ENCODE results near the gene APOBEC3B. TPM values are rescaled to one million over a fixed set of nuclear protein-coding genes. Genes with fewer than 3 reads are reported as not detected.

Gene APOBEC3B
- 1 to 10 TPM in 1 of 3 donors, under 1 TPM in 1, not detected in 1; 0.33 to 2.2 TPM for total RNA-seq

DNA sequence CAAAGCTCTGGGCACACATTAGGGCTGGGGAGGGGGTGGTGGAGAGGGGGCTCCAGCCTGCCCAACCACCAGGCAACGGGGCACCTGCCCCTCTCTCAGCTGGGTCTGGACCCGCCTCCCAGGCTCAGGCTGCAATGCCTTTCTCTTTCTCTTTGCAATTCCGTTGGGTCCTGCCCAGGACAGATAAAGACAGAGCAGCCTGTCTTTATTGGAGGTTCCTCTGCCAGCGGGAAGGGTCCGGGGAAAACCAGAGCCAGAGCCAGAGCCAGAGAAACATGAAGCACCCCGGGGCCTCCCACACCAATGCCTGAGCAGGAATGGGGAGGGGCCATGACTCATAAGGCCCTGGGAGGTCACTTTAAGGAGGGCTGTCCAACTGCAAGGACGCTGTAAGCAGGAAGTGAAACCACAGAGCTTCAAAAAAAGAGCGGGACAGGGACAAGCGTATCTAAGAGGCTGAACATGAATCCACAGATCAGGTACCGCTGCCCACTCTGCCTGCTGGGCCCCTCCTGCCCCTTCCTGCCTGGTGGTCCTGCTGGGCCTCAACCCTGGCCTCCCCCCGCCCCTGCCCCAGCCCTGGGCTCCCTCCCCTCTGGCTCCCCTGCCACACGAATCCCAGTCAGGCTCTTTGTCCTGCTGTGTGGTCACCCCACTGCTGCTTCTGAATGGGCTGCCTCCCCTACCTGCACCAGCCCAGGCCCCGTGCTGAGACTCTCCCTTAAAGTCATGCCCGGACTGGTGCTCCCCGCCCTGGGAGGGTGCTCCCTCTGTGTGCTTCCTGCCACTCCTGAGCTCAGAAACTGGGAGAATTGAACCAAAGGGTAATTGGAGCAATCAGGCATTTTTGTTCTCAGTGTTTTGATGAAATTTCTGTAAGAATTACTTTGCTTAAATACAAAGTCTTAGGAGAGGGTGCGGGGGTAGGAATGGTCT lies at the start of gene APOBEC3B:
TSS of gene APOBEC3B (plus strand) at position 356 of the 936 bp plus-strand sequence. CDS start at position 463, 107 bp downstream.
- Histone ChIP-seq H3K9me3 (no peaks in the 10 kb centered on the region), H3K27me3 (no peaks in the 10 kb centered on the region), H3K36me3 (no peaks in the 10 kb centered on the region), H3K27ac (peak within 1 kb of the TSS in 1 of 2 donors; percentile 82), H3K4me1 (peaks cover 0 to 4% of the 10 kb centered on the region in 2 donors), H3K4me3 (peak within 1 kb of the TSS in 2 of 3 donors; percentile 46 to 65)
- intact Hi-C loops (cut with DNase I; ENCODE audit: low total_unique reads) = loop anchor here (10.0 kb wide), 1 partner anchor 117 kb away; no protein-coding TSS in a partner anchor
- TF ChIP-seq POLR2A (IDR thresholded peaks at IDR 0.05) (no peak), POLR2AphosphoS5 (IDR thresholded peaks at IDR 0.05) (peak in 1 of 3 donors; percentile 44)
- peak in 1 of 2 donors; percentile 84 for DNase-seq (ENCODE audit: low spot score in 2 of 2)

DNA sequence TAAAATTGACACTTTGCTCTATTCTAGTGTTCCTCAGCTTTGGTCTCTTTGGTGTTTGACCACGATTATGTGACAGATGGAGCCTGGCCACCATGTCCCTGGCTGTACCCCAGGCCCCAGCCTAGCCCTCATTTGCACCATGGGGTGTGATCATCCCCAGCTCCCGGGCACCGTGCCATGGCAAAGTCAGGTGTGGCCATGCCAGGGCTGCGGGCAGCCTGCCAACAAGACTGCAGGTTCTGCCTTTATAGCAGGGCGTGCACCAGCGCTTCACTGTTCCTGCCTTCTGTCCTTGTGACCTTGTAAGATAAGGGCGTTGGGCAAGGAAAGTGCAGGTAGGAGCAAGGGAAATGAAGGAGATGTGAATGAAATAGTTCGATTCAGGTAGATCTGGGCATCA lies 47.1 kb upstream of the APOBEC3B start:
- Histone ChIP-seq H3K36me3 (no peaks in the 10 kb centered on the region), H3K4me3 (no peak overlapping the region), H3K27ac (no peak overlapping the region), H3K4me1 (no peaks in the 10 kb centered on the region), H3K9me3 (no peaks in the 10 kb centered on the region), H3K27me3 (no peaks in the 10 kb centered on the region)
- no peak for TF ChIP-seq POLR2AphosphoS5 (IDR thresholded peaks at IDR 0.05)
- TF ChIP-seq, protein P1, sequence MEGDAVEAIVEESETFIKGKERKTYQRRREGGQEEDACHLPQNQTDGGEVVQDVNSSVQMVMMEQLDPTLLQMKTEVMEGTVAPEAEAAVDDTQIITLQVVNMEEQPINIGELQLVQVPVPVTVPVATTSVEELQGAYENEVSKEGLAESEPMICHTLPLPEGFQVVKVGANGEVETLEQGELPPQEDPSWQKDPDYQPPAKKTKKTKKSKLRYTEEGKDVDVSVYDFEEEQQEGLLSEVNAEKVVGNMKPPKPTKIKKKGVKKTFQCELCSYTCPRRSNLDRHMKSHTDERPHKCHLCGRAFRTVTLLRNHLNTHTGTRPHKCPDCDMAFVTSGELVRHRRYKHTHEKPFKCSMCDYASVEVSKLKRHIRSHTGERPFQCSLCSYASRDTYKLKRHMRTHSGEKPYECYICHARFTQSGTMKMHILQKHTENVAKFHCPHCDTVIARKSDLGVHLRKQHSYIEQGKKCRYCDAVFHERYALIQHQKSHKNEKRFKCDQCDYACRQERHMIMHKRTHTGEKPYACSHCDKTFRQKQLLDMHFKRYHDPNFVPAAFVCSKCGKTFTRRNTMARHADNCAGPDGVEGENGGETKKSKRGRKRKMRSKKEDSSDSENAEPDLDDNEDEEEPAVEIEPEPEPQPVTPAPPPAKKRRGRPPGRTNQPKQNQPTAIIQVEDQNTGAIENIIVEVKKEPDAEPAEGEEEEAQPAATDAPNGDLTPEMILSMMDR (IDR thresholded peaks at IDR 0.05) = no peak
- TF ChIP-seq POLR2A (IDR thresholded peaks at IDR 0.05) = no peak
- peak; percentile 69 to 88 for DNase-seq (ENCODE audit: low spot score in 2 of 2)
- intact Hi-C loops (cut with DNase I; ENCODE audit: low total_unique reads) = no loop called here

GRCh38 chr22:38935616-38936015 lies 46.5 kb upstream of the APOBEC3B start:
- H3K27me3 ChIP-seq = no peaks in the 10 kb centered on the region
- no peaks in the 10 kb centered on the region for H3K4me1 ChIP-seq
- no peak overlapping the region for H3K27ac ChIP-seq
- intact Hi-C loops (cut with DNase I; ENCODE audit: low total_unique reads) = no loop called here
- no peak overlapping the region for H3K4me3 ChIP-seq
- DNase-seq (ENCODE audit: low spot score in 2 of 2) = no peak
- TF ChIP-seq POLR2AphosphoS5 (IDR thresholded peaks at IDR 0.05) = no peak
- TF ChIP-seq POLR2A (IDR thresholded peaks at IDR 0.05) = no peak
- TF ChIP-seq, protein P1 (IDR thresholded peaks at IDR 0.05) = no peak
- no peaks in the 10 kb centered on the region for H3K36me3 ChIP-seq
- no peaks in the 10 kb centered on the region for H3K9me3 ChIP-seq

DNA sequence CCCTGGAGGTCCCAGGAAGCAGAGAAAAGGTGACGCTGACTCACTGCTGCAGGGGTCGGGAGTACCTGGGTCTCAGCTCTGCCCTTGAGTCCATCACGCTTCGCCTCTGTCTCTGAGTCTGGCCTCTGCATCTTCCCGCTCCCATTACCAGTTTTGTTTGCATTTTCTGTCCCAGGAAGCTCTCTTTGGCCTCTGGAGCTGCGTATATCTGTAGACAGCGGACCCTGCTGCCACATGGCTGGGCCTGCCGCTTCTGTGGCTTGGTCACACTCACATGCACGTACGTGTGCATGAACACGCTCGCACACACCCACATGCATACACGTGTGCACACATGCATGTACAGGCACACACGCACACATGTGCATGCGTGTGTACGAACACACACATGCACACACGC lies 45.6 kb upstream of the APOBEC3B start:
- H3K4me3 ChIP-seq = no peak overlapping the region
- no peaks in the 10 kb centered on the region for H3K27me3 ChIP-seq
- H3K9me3 ChIP-seq = no peaks in the 10 kb centered on the region
- H3K27ac ChIP-seq = no peak overlapping the region
- H3K4me1 ChIP-seq = no peaks in the 10 kb centered on the region
- DNase-seq (ENCODE audit: low spot score in 2 of 2) = no peak
- TF ChIP-seq POLR2AphosphoS5 (IDR thresholded peaks at IDR 0.05) (no peak), POLR2A (IDR thresholded peaks at IDR 0.05) (no peak)
- TF ChIP-seq, protein P1 (IDR thresholded peaks at IDR 0.05) = no peak
- H3K36me3 ChIP-seq = no peaks in the 10 kb centered on the region
- intact Hi-C loops (cut with DNase I; ENCODE audit: low total_unique reads) = no loop called here

GRCh38 chr22:38937036-38937435 lies 45.1 kb upstream of the APOBEC3B start:
- Histone ChIP-seq H3K36me3 (no peaks in the 10 kb centered on the region), H3K9me3 (no peaks in the 10 kb centered on the region), H3K4me3 (no peak overlapping the region), H3K4me1 (no peaks in the 10 kb centered on the region), H3K27me3 (no peaks in the 10 kb centered on the region), H3K27ac (no peak overlapping the region)
- intact Hi-C loops (cut with DNase I; ENCODE audit: low total_unique reads) = no loop called here
- TF ChIP-seq POLR2AphosphoS5 (IDR thresholded peaks at IDR 0.05) (no peak), POLR2A (IDR thresholded peaks at IDR 0.05) (no peak)
- TF ChIP-seq, protein P1 (IDR thresholded peaks at IDR 0.05) = no peak
- DNase-seq (ENCODE audit: low spot score in 2 of 2) = no peak

All from breast epithelium (tissue), 4 donors.